ENCODE measurements around the gene EXOC6.

Gene EXOC6

DNA sequence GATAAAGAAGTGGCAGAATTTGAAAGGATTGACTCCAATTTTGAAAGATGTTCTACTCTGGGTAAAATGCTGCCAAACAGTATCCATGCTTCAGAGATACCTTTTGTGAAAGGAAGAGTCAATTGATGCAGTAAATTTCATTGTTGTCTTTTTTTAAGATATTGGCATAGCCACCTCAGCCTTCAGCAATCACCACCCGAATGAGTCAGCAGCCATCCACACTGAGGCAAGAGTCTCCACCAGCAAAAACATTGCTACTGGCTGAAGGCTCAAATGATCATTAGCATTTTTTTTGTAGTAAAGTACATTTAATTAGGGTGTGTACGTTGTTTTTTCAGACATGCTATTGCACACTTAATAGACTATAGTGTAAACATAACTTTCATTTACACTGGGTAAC is 180.6 kb downstream of the EXOC6 start:
- H3K36me3 ChIP-seq (ENCODE audit: control insufficient read depth in 5 of 5, insufficient read depth in 5 of 5, low read length in 5 of 5): peaks cover 0 to 20% (median 2%) of the 10 kb centered on the region in 5 donors
- H3K9me3 ChIP-seq (ENCODE audit: control insufficient read depth in 5 of 5, low read length in 5 of 5): no peaks in the 10 kb centered on the region
- H3K27ac ChIP-seq (ENCODE audit: low read depth, low read length): no peak overlapping the region
- no peaks in the 10 kb centered on the region for H3K4me1 ChIP-seq (ENCODE audit: control insufficient read depth in 5 of 5, insufficient read depth in 5 of 5, low read length in 5 of 5)
- H3K9ac ChIP-seq (ENCODE audit: low read length in 5 of 5): no peak overlapping the region
- no peaks in the 10 kb centered on the region for H3K27me3 ChIP-seq (ENCODE audit: control insufficient read depth in 5 of 5, insufficient read depth in 4 of 5, low read length in 5 of 5)
- no peak overlapping the region for H3K4me3 ChIP-seq (ENCODE audit: low read depth in 1 of 5, low read length in 5 of 5)

DNA sequence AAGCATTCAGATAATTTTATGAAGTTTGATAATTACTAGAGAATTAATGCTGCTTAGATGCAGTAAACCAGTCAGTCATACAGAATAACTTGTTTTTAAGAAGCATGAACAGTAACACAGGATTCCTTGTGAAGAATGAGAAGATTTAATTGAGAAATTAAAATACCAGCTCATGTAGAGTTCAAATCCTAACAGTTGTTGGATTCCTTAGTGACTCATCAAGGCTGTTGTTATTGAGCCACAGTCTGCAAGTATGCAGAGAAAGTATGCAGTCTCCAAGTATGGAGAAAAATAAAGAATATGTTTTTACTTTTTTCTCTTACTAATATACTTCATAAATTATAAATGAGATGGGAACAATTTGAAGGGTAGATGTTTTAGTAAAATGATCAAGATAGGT is 182.1 kb downstream of the EXOC6 start:
- no peak overlapping the region for H3K27ac ChIP-seq (ENCODE audit: low read depth, low read length)
- no peaks in the 10 kb centered on the region for H3K27me3 ChIP-seq (ENCODE audit: control insufficient read depth in 5 of 5, insufficient read depth in 4 of 5, low read length in 5 of 5)
- no peak overlapping the region for H3K4me3 ChIP-seq (ENCODE audit: low read depth in 1 of 5, low read length in 5 of 5)
- peaks cover 0 to 17% (median 2%) of the 10 kb centered on the region in 5 donors for H3K36me3 ChIP-seq (ENCODE audit: control insufficient read depth in 5 of 5, insufficient read depth in 5 of 5, low read length in 5 of 5)
- no peaks in the 10 kb centered on the region for H3K9me3 ChIP-seq (ENCODE audit: control insufficient read depth in 5 of 5, low read length in 5 of 5)
- H3K9ac ChIP-seq (ENCODE audit: low read length in 5 of 5): no peak overlapping the region
- no peaks in the 10 kb centered on the region for H3K4me1 ChIP-seq (ENCODE audit: control insufficient read depth in 5 of 5, insufficient read depth in 5 of 5, low read length in 5 of 5)

DNA sequence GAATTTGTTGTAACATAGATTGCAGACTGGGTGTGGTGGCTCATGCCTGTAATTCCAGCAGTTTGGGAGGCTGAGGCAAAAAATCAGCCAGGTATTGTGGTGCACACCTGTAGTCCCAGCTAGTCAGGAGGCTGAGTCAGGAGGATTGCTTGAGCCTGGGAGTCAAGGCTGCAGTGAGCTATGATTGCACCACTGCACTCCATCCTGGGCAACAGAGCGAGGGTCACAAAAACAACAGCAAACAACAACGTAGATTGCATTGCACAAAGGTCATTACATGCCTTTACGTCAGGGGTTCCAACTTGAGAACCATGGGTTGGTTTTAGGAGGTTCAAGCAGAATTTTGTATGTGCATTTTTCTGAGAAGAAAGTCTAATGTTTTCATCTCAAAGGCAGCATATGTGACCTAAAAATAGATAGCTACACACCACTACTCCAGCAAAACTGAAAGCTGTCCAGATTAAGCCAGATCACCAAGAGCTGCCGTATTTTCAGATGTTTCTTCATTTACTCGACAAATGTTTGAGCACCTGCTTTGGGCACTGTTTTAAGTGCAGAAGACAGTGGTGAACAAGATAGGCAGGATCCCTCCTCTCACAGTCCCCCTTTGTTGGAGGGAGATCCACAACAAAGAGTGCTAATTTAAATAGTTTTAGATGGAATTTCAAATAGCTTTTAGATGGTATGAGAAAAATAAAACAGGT is 183.9 kb downstream of the EXOC6 start:
- no peak overlapping the region for H3K27ac ChIP-seq (ENCODE audit: low read depth, low read length)
- no peaks in the 10 kb centered on the region for H3K27me3 ChIP-seq (ENCODE audit: control insufficient read depth in 5 of 5, insufficient read depth in 4 of 5, low read length in 5 of 5)
- H3K4me3 ChIP-seq (ENCODE audit: low read depth in 1 of 5, low read length in 5 of 5): no peak overlapping the region
- H3K9me3 ChIP-seq (ENCODE audit: control insufficient read depth in 5 of 5, low read length in 5 of 5): no peaks in the 10 kb centered on the region
- peaks cover 0 to 5% (median 0%) of the 10 kb centered on the region in 5 donors for H3K36me3 ChIP-seq (ENCODE audit: control insufficient read depth in 5 of 5, insufficient read depth in 5 of 5, low read length in 5 of 5)
- no peak overlapping the region for H3K9ac ChIP-seq (ENCODE audit: low read length in 5 of 5)
- no peaks in the 10 kb centered on the region for H3K4me1 ChIP-seq (ENCODE audit: control insufficient read depth in 5 of 5, insufficient read depth in 5 of 5, low read length in 5 of 5)

DNA sequence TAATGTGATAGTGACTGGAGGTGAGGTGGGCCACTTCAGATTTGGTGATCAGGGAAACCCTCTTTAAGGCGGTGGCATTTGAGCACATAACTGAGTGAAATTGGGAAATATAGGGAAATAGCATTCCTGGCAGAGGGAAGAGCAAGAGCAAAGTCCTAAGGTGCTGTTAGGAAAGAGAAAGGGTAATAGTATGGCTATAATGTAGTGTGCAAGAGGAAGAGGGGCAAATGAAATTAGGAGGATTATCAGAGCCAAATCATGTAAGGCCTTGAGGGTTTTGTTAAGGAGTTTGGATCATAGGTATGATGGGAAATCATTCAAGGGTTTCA is 184.5 kb downstream of the EXOC6 start:
- Histone ChIP-seq H3K4me1 (ENCODE audit: control insufficient read depth in 5 of 5, insufficient read depth in 5 of 5, low read length in 5 of 5) (no peaks in the 10 kb centered on the region), H3K36me3 (ENCODE audit: control insufficient read depth in 5 of 5, insufficient read depth in 5 of 5, low read length in 5 of 5) (peaks cover 0 to 2% (median 0%) of the 10 kb centered on the region in 5 donors), H3K27me3 (ENCODE audit: control insufficient read depth in 5 of 5, insufficient read depth in 4 of 5, low read length in 5 of 5) (no peaks in the 10 kb centered on the region), H3K9ac (ENCODE audit: low read length in 5 of 5) (no peak overlapping the region), H3K9me3 (ENCODE audit: control insufficient read depth in 5 of 5, low read length in 5 of 5) (no peaks in the 10 kb centered on the region), H3K4me3 (ENCODE audit: low read depth in 1 of 5, low read length in 5 of 5) (no peak overlapping the region), H3K27ac (ENCODE audit: low read depth, low read length) (no peak overlapping the region)

DNA sequence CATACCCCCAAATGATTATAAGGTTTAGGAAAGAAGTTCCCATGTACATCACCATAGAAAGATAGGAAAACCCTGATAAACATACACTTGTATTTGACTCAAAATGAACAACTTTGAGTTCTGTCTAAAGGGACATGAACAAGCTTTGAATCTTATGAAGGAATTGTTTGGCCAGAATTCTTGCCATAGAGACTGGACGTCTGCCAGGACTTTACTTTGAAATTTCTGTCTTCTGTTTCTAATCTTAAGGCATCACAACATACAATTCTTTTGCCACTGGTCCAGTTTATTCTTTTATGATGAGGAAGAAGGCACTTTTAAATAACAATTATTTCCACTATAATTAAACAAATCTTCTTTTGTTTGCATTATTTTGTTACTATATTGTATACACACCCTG is 186.1 kb downstream of the EXOC6 start:
- Histone ChIP-seq H3K36me3 (ENCODE audit: control insufficient read depth in 5 of 5, insufficient read depth in 5 of 5, low read length in 5 of 5) (no peaks in the 10 kb centered on the region), H3K27ac (ENCODE audit: low read depth, low read length) (no peak overlapping the region), H3K4me1 (ENCODE audit: control insufficient read depth in 5 of 5, insufficient read depth in 5 of 5, low read length in 5 of 5) (no peaks in the 10 kb centered on the region), H3K27me3 (ENCODE audit: control insufficient read depth in 5 of 5, insufficient read depth in 4 of 5, low read length in 5 of 5) (no peaks in the 10 kb centered on the region), H3K9me3 (ENCODE audit: control insufficient read depth in 5 of 5, low read length in 5 of 5) (no peaks in the 10 kb centered on the region), H3K9ac (ENCODE audit: low read length in 5 of 5) (no peak overlapping the region), H3K4me3 (ENCODE audit: low read depth in 1 of 5, low read length in 5 of 5) (no peak overlapping the region)

DNA sequence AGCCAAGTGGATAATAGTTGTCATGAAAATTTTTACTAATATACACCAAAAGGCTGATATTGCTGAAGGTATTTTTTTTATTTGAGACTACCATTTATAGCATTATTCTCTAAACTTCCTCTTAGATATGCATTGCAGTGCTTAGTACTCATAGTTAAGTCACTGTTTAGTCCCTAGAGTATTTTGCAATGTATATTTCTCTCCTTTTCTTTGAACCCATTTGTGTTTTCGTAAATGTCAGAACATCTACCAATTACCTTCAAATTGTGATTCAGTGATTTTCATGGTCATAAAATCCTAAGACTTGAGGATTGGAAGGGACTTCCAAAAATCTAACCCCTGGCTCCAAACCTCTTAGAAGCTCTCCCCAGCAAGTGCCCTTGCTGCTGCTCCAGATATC is 190.8 kb downstream of the EXOC6 start:
- Histone ChIP-seq H3K27ac (ENCODE audit: low read depth, low read length) (no peak overlapping the region), H3K9ac (ENCODE audit: low read length in 5 of 5) (no peak overlapping the region), H3K4me1 (ENCODE audit: control insufficient read depth in 5 of 5, insufficient read depth in 5 of 5, low read length in 5 of 5) (peaks cover 0 to 5% (median 0%) of the 10 kb centered on the region in 5 donors), H3K36me3 (ENCODE audit: control insufficient read depth in 5 of 5, insufficient read depth in 5 of 5, low read length in 5 of 5) (no peaks in the 10 kb centered on the region), H3K4me3 (ENCODE audit: low read depth in 1 of 5, low read length in 5 of 5) (no peak overlapping the region), H3K27me3 (ENCODE audit: control insufficient read depth in 5 of 5, insufficient read depth in 4 of 5, low read length in 5 of 5) (no peaks in the 10 kb centered on the region), H3K9me3 (ENCODE audit: control insufficient read depth in 5 of 5, low read length in 5 of 5) (no peaks in the 10 kb centered on the region)

DNA sequence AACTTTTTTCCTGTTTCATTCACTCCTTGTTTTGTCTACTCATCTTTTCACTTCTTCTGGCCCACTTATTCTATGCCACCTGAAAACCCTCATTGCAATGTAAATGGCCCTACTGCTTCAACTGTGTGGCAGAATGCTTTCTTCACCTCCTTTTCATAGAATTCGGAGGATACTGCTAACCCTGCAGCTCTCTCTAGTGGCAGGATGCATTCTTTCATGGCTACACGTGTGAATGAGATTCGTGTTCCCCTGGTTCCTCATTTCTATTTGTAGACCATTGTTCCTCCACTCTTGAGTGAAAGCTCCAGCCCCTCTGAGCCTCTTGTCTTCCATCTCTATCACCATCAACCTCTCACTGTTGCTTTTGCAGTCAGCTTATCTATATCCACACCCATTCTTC is 191.4 kb downstream of the EXOC6 start:
- Histone ChIP-seq H3K4me3 (ENCODE audit: low read depth in 1 of 5, low read length in 5 of 5) (no peak overlapping the region), H3K27ac (ENCODE audit: low read depth, low read length) (no peak overlapping the region), H3K9me3 (ENCODE audit: control insufficient read depth in 5 of 5, low read length in 5 of 5) (no peaks in the 10 kb centered on the region), H3K27me3 (ENCODE audit: control insufficient read depth in 5 of 5, insufficient read depth in 4 of 5, low read length in 5 of 5) (no peaks in the 10 kb centered on the region), H3K36me3 (ENCODE audit: control insufficient read depth in 5 of 5, insufficient read depth in 5 of 5, low read length in 5 of 5) (no peaks in the 10 kb centered on the region), H3K9ac (ENCODE audit: low read length in 5 of 5) (no peak overlapping the region), H3K4me1 (ENCODE audit: control insufficient read depth in 5 of 5, insufficient read depth in 5 of 5, low read length in 5 of 5) (peaks cover 0 to 5% (median 0%) of the 10 kb centered on the region in 5 donors)

DNA sequence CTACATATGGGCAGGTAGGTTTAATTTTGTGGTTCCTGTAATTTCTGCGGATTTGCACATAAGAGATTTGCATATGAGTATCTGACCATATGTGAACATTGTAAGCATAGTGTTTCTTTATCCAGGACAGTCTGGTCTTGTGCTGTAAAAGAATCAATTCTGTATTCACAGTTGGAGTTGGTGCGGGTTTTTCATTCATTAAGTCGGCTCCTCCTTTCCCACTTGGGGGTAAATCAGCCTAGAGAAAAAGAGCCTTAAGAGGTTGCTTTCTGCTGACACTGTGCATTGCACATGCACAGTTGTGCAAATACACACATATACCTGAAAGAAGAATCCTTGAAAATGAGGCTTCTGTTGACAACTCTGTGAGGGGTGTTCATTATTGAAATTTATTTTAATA is 206.2 kb downstream of the EXOC6 start:
- no peak overlapping the region for H3K9ac ChIP-seq (ENCODE audit: low read length in 5 of 5)
- H3K27ac ChIP-seq (ENCODE audit: low read depth, low read length): no peak overlapping the region
- H3K4me3 ChIP-seq (ENCODE audit: low read depth in 1 of 5, low read length in 5 of 5): no peak overlapping the region
- H3K4me1 ChIP-seq (ENCODE audit: control insufficient read depth in 5 of 5, insufficient read depth in 5 of 5, low read length in 5 of 5): no peaks in the 10 kb centered on the region
- H3K27me3 ChIP-seq (ENCODE audit: control insufficient read depth in 5 of 5, insufficient read depth in 4 of 5, low read length in 5 of 5): peaks cover 0 to 5% (median 0%) of the 10 kb centered on the region in 5 donors
- H3K9me3 ChIP-seq (ENCODE audit: control insufficient read depth in 5 of 5, low read length in 5 of 5): no peaks in the 10 kb centered on the region
- H3K36me3 ChIP-seq (ENCODE audit: control insufficient read depth in 5 of 5, insufficient read depth in 5 of 5, low read length in 5 of 5): peaks cover 0 to 3% (median 2%) of the 10 kb centered on the region in 5 donors

DNA sequence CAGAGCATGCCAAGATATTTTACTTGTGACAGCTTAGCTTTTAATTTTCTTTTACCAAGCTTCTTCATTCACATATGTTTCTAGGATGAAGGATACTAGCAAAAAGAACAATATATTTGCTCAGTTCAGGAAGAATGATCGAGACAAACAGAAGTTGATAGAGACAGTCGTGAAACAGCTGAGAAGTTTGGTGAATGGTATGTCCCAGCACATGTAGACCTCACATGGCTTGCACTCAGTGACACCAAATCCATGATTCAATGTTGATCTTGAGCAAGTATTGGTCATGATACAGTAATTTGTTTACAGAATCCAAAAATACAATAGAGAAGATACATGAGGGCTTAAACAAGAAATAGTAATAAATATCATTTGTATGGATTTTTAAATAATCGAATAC is 209.8 kb downstream of the EXOC6 start:
- H3K27me3 ChIP-seq (ENCODE audit: control insufficient read depth in 5 of 5, insufficient read depth in 4 of 5, low read length in 5 of 5): peaks cover 19 to 32% (median 26%) of the 10 kb centered on the region in 5 donors
- no peaks in the 10 kb centered on the region for H3K9me3 ChIP-seq (ENCODE audit: control insufficient read depth in 5 of 5, low read length in 5 of 5)
- H3K4me1 ChIP-seq (ENCODE audit: control insufficient read depth in 5 of 5, insufficient read depth in 5 of 5, low read length in 5 of 5): peaks cover 4 to 33% (median 26%) of the 10 kb centered on the region in 5 donors
- no peak overlapping the region for H3K9ac ChIP-seq (ENCODE audit: low read length in 5 of 5)
- no peak overlapping the region for H3K4me3 ChIP-seq (ENCODE audit: low read depth in 1 of 5, low read length in 5 of 5)
- peaks cover 0 to 6% (median 3%) of the 10 kb centered on the region in 5 donors for H3K36me3 ChIP-seq (ENCODE audit: control insufficient read depth in 5 of 5, insufficient read depth in 5 of 5, low read length in 5 of 5)
- no peak overlapping the region for H3K27ac ChIP-seq (ENCODE audit: low read depth, low read length)

DNA sequence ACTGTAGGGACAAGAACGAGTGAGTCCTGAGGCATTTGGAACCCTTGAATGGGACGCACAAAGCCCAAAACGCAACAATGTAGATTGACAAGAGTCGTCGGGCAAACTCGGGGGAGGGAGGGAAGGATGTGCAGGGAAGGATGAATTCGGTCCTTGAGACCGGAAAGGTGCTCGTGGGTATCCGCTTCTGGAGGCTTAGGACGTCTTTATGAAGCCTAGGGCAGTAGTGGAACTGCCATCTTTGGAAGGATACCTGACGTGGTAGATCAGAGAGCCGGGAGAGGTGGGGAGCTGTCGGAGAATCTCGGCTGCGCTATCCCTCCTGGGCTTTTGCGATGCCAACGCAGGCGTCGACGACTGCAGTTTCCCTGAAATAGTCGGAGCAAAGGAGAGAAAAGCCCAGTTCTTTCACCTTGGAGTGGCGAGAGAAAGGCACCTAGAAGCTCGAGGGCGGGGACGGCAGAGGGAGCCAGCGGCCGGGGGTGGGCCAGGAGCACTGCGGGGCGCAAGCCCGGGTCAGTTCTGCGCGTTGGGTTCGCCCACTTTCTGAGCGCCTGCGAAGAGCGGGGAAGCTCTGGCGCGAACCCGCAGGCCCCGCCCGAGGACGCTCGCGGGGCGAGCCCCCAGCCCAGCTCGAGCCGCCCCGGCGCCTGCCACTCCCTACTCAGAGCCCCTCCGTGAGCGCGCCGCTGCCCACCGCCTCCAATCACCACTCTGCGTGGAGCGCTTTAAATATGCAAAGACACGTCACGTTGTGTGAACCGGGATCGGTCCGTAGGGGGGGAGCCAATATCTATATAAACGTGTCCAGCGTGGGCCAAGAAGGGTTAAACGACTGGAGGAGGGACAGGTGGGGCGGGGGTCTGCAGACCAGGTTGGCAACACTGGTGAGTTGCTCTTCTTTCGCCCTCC is 211.9 kb downstream of the EXOC6 start, which contains the start of gene CYP26C1:
TSS of gene CYP26C1 (plus strand) at position 824 of the 912 bp plus-strand sequence. CDS start 466 bp downstream, outside the sequence.
- peaks cover 35 to 50% (median 40%) of the 10 kb centered on the region in 5 donors for H3K27me3 ChIP-seq (ENCODE audit: control insufficient read depth in 5 of 5, insufficient read depth in 4 of 5, low read length in 5 of 5)
- H3K9ac ChIP-seq (ENCODE audit: low read length in 5 of 5): no peak within 1 kb of the TSS
- H3K4me1 ChIP-seq (ENCODE audit: control insufficient read depth in 5 of 5, insufficient read depth in 5 of 5, low read length in 5 of 5): peaks cover 4 to 36% (median 26%) of the 10 kb centered on the region in 5 donors
- H3K4me3 ChIP-seq (ENCODE audit: low read depth in 1 of 5, low read length in 5 of 5): peak within 1 kb of the TSS in 3 of 5 donors; percentile 11 to 59 (median 57)
- H3K27ac ChIP-seq (ENCODE audit: low read depth, low read length): no peak within 1 kb of the TSS
- no peaks in the 10 kb centered on the region for H3K9me3 ChIP-seq (ENCODE audit: control insufficient read depth in 5 of 5, low read length in 5 of 5)
- H3K36me3 ChIP-seq (ENCODE audit: control insufficient read depth in 5 of 5, insufficient read depth in 5 of 5, low read length in 5 of 5): peaks cover 0 to 6% (median 3%) of the 10 kb centered on the region in 5 donors
